H1 (cell line): ENCODE measurements around the gene ZNF358. TPM values are rescaled to one million over a fixed set of nuclear protein-coding genes. Genes with fewer than 3 reads are reported as not detected.

Experiments used
- ASH2L ChIP-seq: fragments of 200-600, 300-600 bp; sonication (generic); IDR thresholded peaks from one replicate; pipeline ENCODE4 v1.7.1; 2017; ENCODE audit warnings: low read length
- BACH1 ChIP-seq: IDR thresholded peaks from 2 replicates; pipeline ENCODE4 v1.6.1; 2012; ENCODE audit warnings: low read length, improper control_type of control experiment
- FOSL1 ChIP-seq: IDR thresholded peaks from 2 replicates; pipeline ENCODE4 v1.6.1; 2011; ENCODE audit warnings: mild to moderate bottlenecking, low read depth, low read length, moderate library complexity; ENCODE audit not compliant: insufficient read depth
- JUN ChIP-seq: IDR thresholded peaks from 2 replicates; pipeline ENCODE4 v1.6.1; 2011; ENCODE audit warnings: low read depth, mild to moderate bottlenecking, improper control_type of control experiment, low read length
- SAP30 ChIP-seq: fragments of 300-600 bp; sonication (generic); IDR thresholded peaks from 2 replicates; pipeline ENCODE4 v1.7.1; 2012; ENCODE audit warnings: low read length, moderate library complexity, mild to moderate bottlenecking, inconsistent platforms; ENCODE audit not compliant: insufficient read depth, insufficient replicate concordance
- SP1 ChIP-seq: IDR thresholded peaks from 2 replicates; pipeline ENCODE4 v1.6.1; 2011; ENCODE audit warnings: low read depth, low read length
- polyA plus RNA-seq, 7 experiments: library from polyadenylated mRNA; depleted of rRNA in 3 of 7; stranded (reverse) in 5 of 7; unstranded in 2 of 7; fragments of >200 nt in 5 of 7; fragments of 200-250 nt in 2 of 7; gene quantifications; 1 replicate in 5 of 7; 2 replicates in 1 of 7; 4 replicates in 1 of 7; pipeline versions ENCODE4 v1.2.1 to v1.2.3, GENCODE V29; 2011 to 2013; ENCODE audit warnings: missing spikeins in 2 of 7, mixed read lengths in 2 of 7
- total RNA-seq: library from RNA; stranded (reverse); fragmentation: NEBNext Ultra II Directional; extraction: Animal tissue kit (Norgen Biotek cat#: 25700); gene quantifications from 2 replicates; pipeline ENCODE4 v1.2.1, GENCODE V29; 2021
- TF ChIP-seq, protein P1 (sequence below): fragments of 300-600 bp; sonication (generic); IDR thresholded peaks from 2 replicates; pipeline ENCODE4 v1.7.1; 2012; ENCODE audit warnings: low read length, moderate library complexity, mild to moderate bottlenecking, inconsistent platforms; ENCODE audit not compliant: insufficient replicate concordance
- TF ChIP-seq, protein P2 (sequence below): IDR thresholded peaks from 2 replicates; pipeline ENCODE4 v1.6.1; 2011; ENCODE audit warnings: low read length, improper control_type of control experiment

ZNF358 gene
- total and polyA plus RNA-seq, 2 of the 8 experiments (the other 6 are each of a cell fraction or from before 2014, with no cell fraction given), result 40.0 to 60.3 TPM

DNA sequence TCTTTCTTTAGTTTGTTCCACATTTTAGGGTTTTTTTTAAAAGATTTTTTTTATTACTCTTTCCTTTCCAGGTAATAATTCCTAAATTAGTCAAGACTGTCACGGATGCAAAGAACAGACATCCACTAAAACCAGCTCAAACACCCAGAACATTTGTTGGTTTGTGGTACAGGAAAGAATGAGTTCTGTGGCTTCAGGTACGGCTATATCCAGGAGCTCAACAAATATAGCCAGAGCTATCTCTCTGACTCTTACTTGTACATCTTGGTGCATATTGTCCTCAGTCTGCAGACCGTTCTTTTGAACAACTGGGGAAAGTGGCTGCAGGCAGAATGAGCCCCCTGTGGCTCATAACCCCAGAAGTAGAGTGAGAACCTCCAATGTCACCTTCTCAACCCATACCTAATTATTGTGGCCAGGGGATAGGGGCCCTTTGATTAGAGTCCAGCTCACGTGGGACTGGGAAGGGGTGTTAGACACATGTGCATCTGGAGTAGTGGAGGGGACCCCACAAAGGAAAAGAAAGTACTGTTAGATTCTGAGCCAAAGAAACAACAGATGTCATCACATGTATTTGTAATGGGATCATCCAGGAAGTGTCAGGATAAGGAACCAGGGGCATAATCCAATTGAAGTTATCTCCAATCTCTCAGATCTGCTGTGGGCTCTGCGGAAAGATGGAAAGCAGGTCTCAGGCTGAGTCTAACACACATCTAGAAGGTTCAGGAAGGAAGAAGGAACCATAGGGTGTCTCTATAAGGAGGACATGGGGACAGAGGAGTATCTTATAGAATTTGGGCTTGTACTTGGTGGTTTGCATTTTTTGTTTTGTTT is 1.9 kb upstream of the ZNF358 start (continued):
- TF ChIP-seq, protein P1, sequence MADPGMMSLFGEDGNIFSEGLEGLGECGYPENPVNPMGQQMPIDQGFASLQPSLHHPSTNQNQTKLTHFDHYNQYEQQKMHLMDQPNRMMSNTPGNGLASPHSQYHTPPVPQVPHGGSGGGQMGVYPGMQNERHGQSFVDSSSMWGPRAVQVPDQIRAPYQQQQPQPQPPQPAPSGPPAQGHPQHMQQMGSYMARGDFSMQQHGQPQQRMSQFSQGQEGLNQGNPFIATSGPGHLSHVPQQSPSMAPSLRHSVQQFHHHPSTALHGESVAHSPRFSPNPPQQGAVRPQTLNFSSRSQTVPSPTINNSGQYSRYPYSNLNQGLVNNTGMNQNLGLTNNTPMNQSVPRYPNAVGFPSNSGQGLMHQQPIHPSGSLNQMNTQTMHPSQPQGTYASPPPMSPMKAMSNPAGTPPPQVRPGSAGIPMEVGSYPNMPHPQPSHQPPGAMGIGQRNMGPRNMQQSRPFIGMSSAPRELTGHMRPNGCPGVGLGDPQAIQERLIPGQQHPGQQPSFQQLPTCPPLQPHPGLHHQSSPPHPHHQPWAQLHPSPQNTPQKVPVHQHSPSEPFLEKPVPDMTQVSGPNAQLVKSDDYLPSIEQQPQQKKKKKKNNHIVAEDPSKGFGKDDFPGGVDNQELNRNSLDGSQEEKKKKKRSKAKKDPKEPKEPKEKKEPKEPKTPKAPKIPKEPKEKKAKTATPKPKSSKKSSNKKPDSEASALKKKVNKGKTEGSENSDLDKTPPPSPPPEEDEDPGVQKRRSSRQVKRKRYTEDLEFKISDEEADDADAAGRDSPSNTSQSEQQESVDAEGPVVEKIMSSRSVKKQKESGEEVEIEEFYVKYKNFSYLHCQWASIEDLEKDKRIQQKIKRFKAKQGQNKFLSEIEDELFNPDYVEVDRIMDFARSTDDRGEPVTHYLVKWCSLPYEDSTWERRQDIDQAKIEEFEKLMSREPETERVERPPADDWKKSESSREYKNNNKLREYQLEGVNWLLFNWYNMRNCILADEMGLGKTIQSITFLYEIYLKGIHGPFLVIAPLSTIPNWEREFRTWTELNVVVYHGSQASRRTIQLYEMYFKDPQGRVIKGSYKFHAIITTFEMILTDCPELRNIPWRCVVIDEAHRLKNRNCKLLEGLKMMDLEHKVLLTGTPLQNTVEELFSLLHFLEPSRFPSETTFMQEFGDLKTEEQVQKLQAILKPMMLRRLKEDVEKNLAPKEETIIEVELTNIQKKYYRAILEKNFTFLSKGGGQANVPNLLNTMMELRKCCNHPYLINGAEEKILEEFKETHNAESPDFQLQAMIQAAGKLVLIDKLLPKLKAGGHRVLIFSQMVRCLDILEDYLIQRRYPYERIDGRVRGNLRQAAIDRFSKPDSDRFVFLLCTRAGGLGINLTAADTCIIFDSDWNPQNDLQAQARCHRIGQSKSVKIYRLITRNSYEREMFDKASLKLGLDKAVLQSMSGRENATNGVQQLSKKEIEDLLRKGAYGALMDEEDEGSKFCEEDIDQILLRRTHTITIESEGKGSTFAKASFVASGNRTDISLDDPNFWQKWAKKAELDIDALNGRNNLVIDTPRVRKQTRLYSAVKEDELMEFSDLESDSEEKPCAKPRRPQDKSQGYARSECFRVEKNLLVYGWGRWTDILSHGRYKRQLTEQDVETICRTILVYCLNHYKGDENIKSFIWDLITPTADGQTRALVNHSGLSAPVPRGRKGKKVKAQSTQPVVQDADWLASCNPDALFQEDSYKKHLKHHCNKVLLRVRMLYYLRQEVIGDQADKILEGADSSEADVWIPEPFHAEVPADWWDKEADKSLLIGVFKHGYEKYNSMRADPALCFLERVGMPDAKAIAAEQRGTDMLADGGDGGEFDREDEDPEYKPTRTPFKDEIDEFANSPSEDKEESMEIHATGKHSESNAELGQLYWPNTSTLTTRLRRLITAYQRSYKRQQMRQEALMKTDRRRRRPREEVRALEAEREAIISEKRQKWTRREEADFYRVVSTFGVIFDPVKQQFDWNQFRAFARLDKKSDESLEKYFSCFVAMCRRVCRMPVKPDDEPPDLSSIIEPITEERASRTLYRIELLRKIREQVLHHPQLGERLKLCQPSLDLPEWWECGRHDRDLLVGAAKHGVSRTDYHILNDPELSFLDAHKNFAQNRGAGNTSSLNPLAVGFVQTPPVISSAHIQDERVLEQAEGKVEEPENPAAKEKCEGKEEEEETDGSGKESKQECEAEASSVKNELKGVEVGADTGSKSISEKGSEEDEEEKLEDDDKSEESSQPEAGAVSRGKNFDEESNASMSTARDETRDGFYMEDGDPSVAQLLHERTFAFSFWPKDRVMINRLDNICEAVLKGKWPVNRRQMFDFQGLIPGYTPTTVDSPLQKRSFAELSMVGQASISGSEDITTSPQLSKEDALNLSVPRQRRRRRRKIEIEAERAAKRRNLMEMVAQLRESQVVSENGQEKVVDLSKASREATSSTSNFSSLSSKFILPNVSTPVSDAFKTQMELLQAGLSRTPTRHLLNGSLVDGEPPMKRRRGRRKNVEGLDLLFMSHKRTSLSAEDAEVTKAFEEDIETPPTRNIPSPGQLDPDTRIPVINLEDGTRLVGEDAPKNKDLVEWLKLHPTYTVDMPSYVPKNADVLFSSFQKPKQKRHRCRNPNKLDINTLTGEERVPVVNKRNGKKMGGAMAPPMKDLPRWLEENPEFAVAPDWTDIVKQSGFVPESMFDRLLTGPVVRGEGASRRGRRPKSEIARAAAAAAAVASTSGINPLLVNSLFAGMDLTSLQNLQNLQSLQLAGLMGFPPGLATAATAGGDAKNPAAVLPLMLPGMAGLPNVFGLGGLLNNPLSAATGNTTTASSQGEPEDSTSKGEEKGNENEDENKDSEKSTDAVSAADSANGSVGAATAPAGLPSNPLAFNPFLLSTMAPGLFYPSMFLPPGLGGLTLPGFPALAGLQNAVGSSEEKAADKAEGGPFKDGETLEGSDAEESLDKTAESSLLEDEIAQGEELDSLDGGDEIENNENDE, result no peak
- TF ChIP-seq FOSL1 (no peak), BACH1 (no peak), JUN (no peak), ASH2L (no peak), SP1 (no peak), SAP30 (no peak)
- TF ChIP-seq, protein P2, sequence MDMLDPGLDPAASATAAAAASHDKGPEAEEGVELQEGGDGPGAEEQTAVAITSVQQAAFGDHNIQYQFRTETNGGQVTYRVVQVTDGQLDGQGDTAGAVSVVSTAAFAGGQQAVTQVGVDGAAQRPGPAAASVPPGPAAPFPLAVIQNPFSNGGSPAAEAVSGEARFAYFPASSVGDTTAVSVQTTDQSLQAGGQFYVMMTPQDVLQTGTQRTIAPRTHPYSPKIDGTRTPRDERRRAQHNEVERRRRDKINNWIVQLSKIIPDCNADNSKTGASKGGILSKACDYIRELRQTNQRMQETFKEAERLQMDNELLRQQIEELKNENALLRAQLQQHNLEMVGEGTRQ, result no peak
